GM13976 (cell line): ENCODE data around the gene IL1RAPL2.

ENCODE experiments used
- DNase-seq: peaks from one replicate; pipeline ENCODE4 v3.0.0; 2012; ENCODE audit warnings: low spot score
- CTCF ChIP-seq: IDR thresholded peaks from 2 replicates; pipeline ENCODE4 v1.5.1; 2012; ENCODE audit warnings: borderline replicate concordance, mild to moderate bottlenecking; ENCODE audit not compliant: insufficient read depth; ENCODE audit errors: extremely low read depth, missing control alignments, control extremely low read depth
- in situ Hi-C: fragments of 300-500 bp; cut with MboI; formaldehyde crosslinking; loops from one replicate; pipeline ENCODE4 v1.12.0; 2022; ENCODE audit warnings: low sequenced_read_pairs, mixed read lengths, inconsistent platforms; ENCODE audit not compliant: unreplicated experiment

The IL1RAPL2 gene

GRCh38 chrX:105526431-105526830 lies 960.4 kb downstream of the IL1RAPL2 start:
- in situ Hi-C loops, result no loop called here
- no peak for TF ChIP-seq CTCF
- no peak for DNase-seq

GRCh38 chrX:105527759-105528158 lies 961.8 kb downstream of the IL1RAPL2 start:
- TF ChIP-seq CTCF, result no peak
- in situ Hi-C loops, result no loop called here
- DNase-seq, result no peak

DNA sequence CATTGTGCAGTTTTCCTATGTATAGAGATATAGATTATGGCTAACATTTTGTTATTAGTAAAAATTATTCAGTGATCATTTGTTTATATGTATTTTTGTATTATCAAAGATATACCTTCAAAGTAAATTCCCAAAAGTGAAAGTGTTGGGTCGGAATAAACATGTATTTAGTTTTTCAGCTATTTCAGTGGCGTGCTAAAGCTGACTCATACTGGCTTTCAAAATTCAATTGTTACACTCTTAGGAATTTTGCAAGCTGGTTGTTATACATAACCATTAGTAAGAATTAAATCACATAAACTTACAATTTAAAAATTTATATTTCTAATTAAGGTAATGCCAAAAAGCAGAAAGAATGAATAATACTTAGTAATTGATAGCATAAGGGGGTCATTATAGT lies 968.0 kb downstream of the IL1RAPL2 start:
- in situ Hi-C loops, result no loop called here
- DNase-seq, result no peak
- TF ChIP-seq CTCF, result no peak

GRCh38 chrX:105543283-105543682 lies 977.3 kb downstream of the IL1RAPL2 start:
- in situ Hi-C loops, result no loop called here
- no peak for DNase-seq
- TF ChIP-seq CTCF, result no peak

GRCh38 chrX:105550043-105550663 lies 984.2 kb downstream of the IL1RAPL2 start:
- DNase-seq, result no peak
- TF ChIP-seq CTCF, result no peak
- in situ Hi-C loops, result no loop called here

DNA sequence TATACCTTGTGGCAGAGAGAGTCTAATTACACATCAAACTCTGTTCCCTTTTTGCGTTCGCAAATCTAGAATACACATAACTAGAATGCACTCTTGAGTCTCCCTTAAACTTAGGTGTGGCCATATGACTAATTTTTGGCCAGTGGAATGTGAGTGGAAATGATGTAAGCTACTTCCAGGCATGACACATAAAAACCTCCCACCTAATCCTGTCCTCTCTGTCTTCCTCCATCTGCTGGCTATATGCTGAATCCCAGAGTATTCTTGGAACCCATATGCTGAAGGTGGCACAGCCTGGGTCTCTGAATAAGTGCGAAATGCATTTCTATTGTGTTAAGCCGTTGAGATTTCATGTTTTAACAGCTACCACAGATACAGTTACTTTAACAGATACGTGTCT lies 986.4 kb downstream of the IL1RAPL2 start:
- no peak for TF ChIP-seq CTCF
- in situ Hi-C loops, result no loop called here
- DNase-seq, result no peak

GRCh38 chrX:105553118-105553517 lies 987.1 kb downstream of the IL1RAPL2 start:
- no peak for TF ChIP-seq CTCF
- DNase-seq, result no peak
- in situ Hi-C loops, result no loop called here
